Measurements from ENCODE around the gene PPP1R16B.
"Not testable (repeated sequence)": the region's sequence is repeated elsewhere in the genome, so short reads cannot be mapped to it uniquely, and the experiment has no call there.

PPP1R16B gene

DNA sequence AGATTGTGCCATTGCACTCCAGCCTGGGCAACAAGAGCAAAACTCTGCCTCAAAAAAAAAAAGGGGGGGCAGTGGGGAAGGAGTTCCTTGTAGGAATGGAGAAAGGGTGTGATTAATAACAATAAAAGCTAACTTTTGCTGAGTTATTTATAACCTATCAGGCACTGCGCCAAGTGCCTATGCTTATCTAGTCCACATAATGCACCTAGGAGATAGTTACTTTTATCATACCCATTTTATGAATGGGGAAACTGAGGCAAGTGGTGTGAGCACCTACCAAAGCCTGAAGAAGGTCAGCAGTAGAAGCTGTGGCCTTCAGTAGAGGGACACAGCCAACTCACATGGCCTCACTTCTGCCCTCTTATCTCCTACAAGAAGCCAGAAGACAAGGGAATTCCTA, 13.6 kb upstream of the PPP1R16B start:
- DNase-seq (ENCODE audit: low spot score) = no peak

- DNase-seq (ENCODE audit: low spot score) = not testable (repeated sequence)
These were observed 11.4 kb upstream of the PPP1R16B start for GRCh38 chr20:38794057-38794456.

DNA sequence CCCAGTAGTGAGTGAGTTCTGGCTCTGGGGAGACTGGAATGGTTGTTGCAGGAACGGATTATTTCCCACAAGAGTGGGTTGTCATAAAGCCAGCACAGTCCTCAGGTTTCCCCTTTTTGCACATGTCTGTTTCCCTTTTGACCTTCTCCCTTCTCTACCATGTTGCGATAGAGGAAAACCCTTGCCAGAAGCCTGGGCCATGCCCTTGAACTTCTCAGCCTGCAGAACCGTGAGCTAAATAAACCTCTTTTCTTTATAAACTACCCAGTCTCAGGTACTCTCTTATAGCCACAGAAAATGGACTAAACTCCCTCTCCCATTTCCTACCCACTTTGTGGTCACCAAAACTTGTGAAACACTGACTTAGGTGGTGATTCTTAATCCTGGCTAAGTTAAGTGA, 7.2 kb upstream of the PPP1R16B start:
- no peak for DNase-seq (ENCODE audit: low spot score)

- DNase-seq (ENCODE audit: low spot score) = no peak
These were observed 6.3 kb upstream of the PPP1R16B start for GRCh38 chr20:38799203-38799602.

DNA sequence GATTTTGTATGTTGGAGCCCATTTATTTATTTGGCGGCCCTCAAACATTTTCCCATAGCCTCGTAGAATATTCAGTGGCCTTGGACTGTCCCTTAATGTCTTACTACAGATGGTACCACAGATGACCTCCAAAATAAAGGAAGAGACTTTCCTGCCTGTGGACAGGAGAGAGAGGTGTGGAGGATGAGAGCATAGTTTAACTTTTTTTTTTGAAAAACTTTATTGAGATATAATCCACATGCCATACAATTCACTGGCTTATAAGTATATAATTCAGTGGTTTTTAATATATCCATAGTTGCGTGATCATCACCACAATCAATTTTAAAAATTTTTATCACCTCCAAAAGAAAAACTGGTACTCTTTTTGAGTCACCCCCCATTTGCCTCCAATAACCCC, 4.6 kb upstream of the PPP1R16B start:
- DNase-seq (ENCODE audit: low spot score) = no peak

DNA sequence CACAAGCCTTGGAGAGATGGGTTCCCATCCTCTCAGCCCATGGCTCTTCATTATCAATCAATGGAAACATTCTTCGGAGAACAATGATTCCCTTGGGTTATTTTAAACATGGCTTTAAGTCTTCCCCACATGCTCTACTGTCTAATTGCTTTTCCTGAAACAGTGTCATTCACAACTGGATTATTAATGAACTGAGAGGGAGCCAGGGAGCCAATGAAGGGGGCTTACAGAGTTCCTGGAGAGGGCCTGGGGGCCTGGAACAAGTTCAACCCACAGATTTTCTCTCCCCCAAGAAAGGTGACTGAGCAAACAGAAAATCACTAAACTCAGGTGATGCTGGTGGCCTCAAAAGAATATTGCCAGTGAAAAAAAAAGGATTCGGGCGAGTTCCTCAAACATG, 1.3 kb upstream of the PPP1R16B start:
- DNase-seq (ENCODE audit: low spot score) = no peak

GRCh38 chr20:38804682-38805501, 605 bp upstream of the PPP1R16B start:
- DNase-seq (ENCODE audit: low spot score) = no peak

DNA sequence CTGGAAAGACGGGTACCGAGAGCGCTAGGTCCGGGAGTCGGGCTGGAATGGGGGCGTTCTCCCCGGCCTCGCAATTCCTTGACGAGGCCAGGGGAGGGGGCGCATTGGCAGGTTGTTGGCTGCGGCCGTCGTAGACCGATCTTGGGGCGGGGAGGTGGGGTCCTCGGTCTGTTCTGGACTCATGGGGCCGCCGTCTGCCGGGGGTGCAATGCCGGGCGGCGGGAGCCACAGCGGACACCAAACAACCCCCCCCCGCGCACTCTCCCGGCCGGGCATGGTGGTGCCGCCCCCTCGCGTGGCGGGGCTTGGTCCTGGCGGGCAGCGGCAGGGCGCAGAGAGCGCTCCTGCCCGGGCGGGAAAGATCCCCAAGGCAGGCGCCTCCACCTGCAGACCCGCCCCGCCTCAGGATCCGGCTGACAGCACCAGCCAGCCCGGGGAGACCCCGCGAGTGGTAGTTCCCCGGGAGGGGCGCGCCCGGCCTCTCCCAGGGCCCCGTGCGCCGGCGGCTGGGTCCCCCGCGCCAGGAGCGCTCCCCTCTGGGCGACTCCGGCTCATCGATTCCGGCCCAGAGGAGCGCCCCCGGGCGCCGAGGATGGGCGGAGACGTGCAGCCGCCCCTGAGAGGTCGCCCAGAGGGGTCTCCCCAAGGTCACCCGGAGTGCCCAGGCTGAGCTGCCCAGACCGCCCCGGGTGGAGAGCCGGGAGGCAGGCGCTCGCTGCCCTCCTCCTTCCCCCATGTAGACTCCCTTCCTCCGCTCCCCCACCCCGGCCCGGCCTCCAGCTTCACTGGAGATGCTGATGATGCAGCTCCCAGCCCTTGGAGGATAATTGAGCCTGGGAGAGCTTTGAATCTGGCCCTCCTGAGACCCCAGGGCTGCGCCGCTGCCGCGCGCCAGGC, 709 bp downstream of the PPP1R16B start:
- DNase-seq (ENCODE audit: low spot score) = no peak

DNA sequence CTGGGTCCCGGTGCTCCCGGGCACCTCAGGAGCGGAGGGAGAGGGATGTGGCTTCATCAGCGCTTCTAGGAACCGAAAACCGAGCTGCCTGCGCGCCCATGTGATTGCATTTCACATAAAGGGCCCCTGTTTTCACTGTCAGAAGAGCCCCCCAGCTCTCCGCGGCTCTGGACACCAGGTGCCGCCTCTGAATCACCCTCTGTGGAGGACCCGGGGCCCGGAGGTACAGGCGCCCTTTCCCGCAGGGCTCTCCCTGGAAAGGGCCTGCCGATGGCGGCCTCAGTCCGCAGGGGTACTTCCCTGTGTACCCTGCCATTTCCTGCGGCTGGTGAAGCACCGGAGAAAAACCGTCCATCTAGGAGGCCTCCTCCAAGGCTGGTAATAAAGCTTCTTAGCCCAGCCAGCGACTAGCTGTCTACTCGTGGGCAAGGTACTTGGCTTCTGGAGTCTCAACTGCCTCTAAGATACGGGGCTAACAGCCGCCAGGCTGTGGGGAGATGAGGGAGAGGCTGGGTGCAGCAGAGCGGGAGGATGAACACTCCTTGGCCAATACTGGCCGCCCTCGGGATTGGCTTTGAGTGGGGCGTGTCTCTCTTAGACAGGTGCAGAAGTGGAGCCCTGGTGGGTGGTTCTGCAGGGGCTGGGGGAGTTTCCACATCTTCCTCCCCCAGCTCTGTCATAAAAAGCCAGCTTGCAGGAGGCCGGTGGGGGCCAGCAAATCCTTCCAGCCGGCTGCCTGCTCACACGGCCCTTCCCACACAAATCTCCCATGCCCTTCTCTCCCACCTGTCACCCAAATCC, 1.6 kb downstream of the PPP1R16B start:
- DNase-seq (ENCODE audit: low spot score) = no peak

GRCh38 chr20:38809942-38810341, 4.4 kb downstream of the PPP1R16B start:
- DNase-seq (ENCODE audit: low spot score) = no peak

DNA sequence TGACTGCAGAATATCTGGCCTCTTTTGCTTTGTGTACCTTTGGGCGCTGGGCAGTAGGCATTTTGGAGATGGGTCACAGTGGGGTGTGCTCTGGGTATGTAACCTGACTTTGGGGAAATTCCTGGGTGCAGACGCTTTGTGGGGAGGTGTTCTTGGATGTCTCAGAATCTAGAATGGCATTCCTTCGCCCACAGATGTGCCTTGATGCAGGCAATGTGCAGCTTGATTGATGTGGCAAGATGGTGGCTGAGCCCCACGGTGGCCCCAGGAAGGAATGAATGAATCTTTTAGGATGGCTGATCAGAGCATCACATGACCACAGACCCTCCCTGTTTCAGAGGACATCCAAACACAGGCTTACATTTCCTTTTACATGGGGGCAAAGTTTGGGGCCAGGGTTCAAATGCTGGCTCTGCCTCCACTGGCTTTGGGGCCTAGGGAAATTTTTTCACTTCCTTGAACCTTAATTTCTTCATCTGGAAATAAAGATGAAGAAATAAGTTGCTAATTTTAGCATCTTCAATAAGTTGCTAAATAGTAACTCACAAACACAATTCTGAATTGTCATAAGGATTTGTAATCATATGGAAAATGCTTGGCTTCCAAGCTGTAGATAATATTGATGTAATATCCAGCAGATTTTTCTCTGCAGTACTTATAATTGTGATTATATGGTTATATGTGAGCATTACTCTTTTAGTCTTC, 5.6 kb downstream of the PPP1R16B start:
- DNase-seq (ENCODE audit: low spot score) = no peak

- DNase-seq (ENCODE audit: low spot score) = no peak
These were observed 6.3 kb downstream of the PPP1R16B start for GRCh38 chr20:38811769-38812168.

DNA sequence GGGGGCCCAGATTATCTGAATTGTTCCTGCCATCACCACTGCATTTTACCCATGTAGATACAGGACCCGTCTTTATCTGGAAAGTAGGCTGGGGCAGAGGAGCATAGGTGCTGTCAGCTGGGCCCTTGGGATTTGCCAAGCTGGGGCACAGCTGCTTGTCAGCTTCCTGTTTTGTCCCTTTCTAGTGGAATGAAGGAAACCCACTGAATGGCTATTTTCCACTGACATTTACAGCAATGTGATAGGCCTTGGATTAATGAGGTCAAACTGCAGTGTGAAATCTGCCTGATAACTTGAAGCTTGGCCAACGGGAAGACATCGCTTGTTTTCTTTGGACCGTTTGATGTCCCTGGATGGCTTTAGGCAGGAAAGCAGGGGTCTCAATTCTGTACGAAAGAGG, 6.7 kb downstream of the PPP1R16B start:
- DNase-seq (ENCODE audit: low spot score) = no peak

DNA sequence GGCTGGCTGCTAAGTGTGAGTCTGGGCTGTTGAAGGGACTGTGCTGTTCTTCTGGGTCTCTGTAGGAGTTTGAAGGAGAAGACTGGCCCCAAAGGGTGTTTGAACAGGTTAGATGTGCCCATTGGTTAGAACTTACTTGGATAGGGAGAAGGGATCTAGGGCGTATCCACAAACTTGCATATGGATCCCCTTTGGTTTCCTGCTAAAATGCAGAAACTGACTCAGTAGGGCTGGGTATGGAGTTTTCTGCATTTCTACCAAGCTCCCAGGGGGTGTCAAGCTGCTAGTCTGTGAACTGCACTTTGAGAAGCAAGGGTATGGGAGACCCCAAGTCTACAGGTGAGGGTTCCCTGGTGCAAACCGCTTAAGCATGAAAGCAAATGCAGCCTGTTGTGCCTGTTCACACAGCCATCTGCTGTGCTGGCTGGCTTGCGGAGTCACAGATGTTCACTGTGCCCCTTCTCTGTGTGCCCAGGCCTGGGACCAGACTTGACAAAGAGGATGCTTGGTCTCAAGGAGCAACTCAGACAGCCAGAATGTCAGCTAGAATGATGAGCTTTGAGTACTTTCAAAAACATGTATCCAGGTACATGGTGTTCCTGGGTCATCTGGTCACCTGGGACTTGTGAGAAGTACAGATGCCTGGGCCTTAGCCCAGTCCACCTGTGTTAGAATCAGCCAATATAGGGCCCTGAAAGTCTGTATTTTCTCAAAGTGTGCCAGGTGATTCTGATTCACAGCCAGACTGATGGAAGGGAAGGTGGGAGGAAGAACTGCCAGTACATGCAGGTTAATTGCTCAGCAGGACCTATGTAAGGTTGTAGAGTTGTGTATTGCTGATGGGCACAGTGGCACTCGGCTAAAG, 7.4 kb downstream of the PPP1R16B start:
- DNase-seq (ENCODE audit: low spot score) = no peak

DNA sequence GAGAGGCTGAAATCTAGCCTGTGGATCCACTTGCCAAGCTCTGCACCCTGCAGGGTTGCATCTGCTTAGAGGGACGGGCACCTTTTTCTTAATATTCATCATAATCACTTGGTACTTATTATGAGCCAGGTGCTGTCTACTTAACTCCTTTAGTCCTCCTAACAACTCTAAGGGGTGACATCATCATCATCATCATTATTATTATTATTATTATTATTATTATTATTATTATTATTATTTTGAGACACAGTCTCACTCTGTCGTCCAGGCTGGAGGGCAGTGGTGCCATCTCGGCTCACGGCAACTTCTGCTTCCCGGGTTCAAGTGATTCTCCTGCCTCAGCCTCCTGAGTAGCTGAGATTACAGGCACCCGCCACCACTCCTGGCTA, 8.1 kb downstream of the PPP1R16B start:
- not testable (repeated sequence) for DNase-seq (ENCODE audit: low spot score)

GRCh38 chr20:38815446-38815845, 9.9 kb downstream of the PPP1R16B start:
- no peak for DNase-seq (ENCODE audit: low spot score)

DNA sequence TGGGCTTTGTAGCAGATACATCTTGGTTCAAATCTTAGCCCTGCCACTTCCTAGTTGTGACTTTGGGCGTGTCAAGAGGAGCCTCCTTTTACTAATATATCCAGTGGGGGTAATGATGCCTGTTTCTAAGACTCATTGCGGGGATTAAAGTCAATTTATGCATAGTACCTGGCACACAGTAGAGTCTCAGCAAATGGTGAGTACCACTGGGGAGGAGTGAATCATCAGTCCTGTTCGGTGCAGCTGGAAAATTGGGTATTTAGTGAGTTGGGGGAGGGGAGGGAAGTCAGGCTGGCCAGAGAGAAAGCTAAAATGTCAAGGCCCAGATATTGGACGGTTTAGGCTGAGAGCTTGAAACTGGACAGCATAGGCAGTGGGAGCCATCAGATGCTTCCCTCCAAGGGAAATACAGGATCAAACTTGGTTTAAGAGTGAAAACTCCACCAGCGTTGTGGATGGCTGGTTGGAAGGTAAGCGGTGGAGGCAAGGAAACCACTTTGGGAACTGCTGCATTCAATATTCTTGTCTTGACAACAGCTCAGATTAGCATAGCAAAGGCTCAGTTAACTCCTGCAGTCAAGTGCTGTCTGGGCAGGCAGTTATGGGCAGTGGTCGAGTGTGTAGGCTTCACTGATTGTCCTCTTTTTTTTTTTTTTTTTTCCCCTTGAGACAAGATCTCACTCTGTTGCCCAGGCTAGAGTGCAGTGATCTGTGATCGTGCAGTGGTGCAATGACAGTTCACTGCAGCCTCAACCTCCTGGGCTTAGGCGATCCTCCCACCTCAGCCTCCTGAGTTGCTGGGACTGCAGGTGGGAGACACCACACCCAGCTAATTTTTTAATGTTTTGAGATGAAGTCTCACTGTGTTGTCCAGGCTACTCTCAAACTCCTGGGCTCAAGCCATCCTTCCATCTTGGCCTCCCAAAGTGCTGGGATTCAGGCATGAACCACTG, 12.9 kb downstream of the PPP1R16B start:
- DNase-seq (ENCODE audit: low spot score) = no peak

- DNase-seq (ENCODE audit: low spot score) = no peak
These were observed 20.0 kb downstream of the PPP1R16B start for GRCh38 chr20:38825571-38825900.

DNA sequence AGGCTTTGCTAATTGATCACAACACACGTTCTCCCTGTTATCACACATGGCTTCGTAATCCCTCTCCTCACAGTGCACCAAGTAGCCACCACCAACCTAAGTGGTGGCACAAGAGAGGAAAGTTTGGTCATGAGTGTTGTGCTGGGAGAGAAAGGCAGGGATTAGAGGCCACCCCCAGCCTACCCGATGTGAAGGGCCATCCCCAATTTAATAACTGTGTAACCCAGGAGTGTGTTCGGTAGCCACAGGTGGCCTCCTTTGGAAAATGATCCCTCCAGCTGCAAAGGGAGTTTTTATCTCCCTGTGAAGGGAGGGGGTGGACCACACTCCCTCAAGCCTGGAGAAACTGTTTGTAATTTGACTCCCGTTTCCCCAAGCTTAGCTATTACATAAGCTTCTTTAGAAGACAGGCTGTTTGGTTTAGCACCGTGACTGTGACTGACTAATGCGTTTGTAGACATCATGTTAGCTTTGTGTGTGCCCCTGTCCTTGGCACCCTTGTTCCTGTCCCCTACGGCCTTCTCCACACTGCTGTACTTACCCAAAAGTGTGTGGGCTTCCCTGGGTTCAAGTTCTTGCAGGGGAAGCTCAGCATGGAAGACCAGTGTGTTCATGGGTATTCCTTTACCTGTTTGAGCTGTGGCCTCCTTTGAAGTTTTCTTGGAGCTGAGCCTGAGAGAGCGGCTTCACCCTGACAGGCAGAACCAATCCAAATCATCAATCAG, 20.6 kb downstream of the PPP1R16B start:
- no peak for DNase-seq (ENCODE audit: low spot score)

Data from hepatic stellate cell (primary cell).